Stimulated activated CD8-positive, alpha-beta memory T cell treated with anti-CD3 and anti-CD28 coated beads, Interleukin-2, amount 100 ng/mL, for 1 hour (primary cell): ENCODE data around the gene ZNF331.

Source experiments
- DNase-seq, 2 donors: peaks; one replicate each; pipeline ENCODE4 v3.0.0-alpha.2; 2020; ENCODE audit warnings: low read depth in 2 of 2

Gene ZNF331

GRCh38 chr19:53520547-53521372, 17.2 kb upstream of the ZNF331 start:
- peak; percentile 68 to 74 for DNase-seq

- no peak for DNase-seq
Measured at GRCh38 chr19:53521373-53522202, 16.4 kb upstream of the ZNF331 start.

- no peak for DNase-seq
Measured at GRCh38 chr19:53525922-53526321, 12.0 kb upstream of the ZNF331 start.

GRCh38 chr19:53530622-53531021, 7.3 kb upstream of the ZNF331 start:
- DNase-seq: no peak

DNA sequence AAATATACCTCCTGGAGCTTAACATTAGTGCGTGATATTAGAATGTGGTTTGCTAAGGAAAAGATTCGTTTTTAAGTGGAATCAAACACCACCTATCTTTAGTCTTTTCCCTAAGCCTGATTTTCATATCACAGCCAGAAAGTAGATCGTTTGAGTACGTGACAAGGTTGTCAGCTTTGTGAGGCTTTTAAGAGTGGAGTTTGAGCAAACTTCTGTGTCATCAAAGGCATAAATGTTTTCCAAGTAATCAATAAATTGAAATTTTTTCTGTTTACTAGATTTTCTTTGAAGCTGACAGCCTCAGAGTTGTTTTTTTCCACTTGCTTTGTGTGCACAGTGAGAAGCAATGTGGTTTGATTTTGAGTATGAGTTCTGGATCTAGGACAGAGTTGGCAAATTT, 6.5 kb upstream of the ZNF331 start:
- DNase-seq: no peak

DNA sequence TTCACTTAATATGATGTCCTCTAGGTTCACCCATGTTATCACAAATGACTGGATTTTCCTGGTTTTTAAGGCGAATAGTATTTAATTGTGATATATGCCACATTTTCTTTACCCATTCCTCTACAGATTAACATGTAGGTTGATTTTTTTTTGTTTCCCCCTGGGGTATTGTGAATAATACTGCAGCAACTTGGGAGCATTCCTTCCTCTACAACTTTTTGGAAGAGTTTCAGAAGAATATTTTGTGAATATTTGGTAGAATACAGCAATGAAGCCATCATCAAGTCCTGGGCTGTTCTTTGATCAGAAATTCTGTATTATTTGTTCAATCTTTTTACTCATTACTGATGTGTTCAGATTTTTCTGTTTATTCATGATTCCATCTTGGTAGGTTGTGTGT, 5.6 kb upstream of the ZNF331 start:
- no peak for DNase-seq

- no peak for DNase-seq
Measured at GRCh38 chr19:53536225-53536548, 1.8 kb upstream of the ZNF331 start.

DNA sequence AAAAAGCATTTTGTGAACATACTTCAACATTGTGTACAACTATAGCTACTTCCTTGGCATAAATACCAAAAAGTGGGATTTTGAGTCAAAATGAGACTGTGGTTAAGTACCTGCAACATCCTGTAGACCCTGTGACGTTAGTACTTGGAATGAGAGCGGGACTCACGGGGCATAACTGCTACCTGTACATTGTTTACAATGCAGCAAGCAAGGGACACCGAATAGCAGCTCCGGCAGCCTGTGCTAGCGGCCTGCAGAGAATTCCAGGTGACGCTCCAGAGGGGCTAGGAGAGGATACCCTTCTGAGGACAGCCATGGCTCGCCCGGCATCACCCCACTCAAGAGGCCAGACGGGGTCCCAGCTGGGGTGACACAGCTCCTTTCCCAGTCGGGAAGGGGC, 824 bp upstream of the ZNF331 start:
- DNase-seq: no peak

DNA sequence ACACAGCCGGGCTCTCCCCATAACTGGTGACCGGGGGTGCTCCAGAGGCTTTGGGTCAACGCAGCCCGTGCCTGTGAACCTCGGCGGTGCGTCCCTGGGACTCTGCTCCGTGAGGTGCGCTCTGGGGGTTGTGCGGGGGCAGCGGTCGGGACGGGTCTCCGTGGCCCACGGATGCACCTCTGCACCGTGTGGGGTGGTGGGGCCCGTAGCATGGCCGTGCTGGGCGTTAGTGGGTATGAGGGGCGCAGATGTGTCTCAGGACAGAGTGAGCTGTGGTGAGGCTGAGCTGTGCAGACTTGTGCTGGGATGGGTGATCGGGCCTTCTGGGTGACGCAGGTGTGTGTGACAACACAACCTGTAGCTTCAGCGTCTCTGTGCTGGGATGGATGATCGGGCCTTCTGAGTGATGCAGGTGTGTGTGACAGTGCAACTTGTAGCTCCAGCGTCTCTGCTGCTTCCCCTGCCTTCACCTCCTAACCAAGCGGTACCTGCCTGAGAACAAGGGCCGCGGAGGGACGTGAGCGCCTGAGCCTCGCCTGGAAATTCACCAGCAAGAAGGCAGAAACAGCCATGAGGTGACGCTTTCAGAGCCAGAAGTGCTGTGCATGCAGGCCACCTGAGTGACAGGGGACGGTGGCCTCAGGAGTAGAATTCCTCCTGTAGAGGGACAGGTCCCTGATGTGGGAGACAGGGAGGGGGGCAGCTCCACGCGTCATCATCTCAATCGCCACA, 599 bp downstream of the ZNF331 start:
- no peak for DNase-seq

- DNase-seq: no peak
Measured at GRCh38 chr19:53540091-53540490, 2.1 kb downstream of the ZNF331 start.

DNA sequence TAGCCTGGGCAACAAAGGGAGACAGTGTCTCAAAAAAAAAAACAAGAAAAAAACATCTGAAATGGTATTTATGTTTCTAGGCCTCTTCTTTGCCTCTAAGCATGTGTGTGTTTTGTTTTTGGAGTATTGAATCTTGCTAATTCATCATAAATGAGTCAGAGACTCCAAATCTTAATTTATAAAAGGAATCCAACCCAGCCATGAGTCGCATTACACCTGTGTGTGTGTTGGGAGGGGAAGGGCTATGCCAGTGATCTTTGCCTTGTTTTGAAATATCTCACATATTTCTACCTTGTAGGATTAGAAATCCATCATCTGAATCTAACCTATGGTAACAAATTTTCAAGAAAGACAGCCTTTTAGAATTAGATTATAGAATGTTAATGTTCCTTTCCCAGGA, 4.0 kb downstream of the ZNF331 start:
- DNase-seq: no peak

DNA sequence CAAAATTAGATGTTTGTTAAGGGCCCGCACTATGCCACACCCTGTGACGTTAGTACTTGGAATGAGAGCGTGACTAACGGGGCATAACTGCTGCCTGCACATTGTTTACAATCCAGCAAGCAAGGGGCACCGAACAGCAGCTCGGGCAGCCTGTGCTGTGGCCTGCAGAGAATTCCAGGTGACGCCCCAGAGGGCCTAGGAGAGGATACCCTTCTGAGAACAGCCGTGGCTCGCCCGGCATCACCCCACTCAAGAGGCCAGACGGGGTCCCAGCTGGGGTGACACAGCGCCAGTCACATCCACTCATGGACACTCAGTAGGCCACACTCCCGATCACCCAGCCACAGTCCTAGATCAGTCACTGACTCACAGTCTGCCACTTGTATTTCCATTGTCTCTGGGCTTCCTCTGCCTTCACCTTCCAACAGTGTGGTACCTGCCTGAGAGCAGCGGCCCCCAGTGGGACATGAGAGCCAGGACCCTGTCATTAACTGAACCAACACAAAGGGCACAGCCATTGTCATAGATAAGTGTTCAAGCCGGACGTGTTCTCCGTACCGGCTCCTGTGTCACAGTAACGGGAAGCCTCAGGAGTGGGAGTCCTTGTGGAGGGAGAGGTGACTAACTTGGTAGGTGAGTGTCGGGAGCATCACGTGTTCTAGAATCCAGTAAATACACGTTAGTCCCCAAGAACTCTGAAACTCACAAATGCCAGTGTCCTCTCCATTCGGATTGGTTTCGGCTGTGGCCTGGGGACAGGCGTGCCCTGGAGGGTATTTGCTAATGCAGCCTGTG, 7.5 kb downstream of the ZNF331 start:
- no peak for DNase-seq

- no peak for DNase-seq
Measured at GRCh38 chr19:53546758-53547513, 9.0 kb downstream of the ZNF331 start.

DNA sequence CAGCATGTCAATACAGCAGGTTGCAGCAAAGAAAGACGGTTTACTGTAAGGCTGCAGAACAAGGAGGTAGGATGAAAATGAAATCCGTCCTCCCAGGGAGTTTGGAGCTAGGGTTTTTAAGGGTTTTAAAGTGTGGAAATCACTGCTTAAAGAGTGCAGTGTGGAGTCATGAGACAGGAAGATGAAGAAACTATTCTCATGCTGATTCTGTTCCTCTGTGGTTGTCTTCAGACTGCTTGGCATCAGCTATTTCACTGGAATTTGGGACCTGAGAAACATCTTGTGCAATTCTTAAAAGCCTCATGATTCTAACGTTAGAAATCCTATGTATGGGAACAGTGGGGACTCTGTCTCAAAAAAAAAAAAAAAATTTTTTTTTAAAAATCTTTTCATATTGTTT, 11.4 kb downstream of the ZNF331 start:
- no peak for DNase-seq

GRCh38 chr19:53552001-53552721, 14.2 kb downstream of the ZNF331 start:
- DNase-seq: no peak

- DNase-seq: no peak
Measured at GRCh38 chr19:53553156-53553555, 15.2 kb downstream of the ZNF331 start.

DNA sequence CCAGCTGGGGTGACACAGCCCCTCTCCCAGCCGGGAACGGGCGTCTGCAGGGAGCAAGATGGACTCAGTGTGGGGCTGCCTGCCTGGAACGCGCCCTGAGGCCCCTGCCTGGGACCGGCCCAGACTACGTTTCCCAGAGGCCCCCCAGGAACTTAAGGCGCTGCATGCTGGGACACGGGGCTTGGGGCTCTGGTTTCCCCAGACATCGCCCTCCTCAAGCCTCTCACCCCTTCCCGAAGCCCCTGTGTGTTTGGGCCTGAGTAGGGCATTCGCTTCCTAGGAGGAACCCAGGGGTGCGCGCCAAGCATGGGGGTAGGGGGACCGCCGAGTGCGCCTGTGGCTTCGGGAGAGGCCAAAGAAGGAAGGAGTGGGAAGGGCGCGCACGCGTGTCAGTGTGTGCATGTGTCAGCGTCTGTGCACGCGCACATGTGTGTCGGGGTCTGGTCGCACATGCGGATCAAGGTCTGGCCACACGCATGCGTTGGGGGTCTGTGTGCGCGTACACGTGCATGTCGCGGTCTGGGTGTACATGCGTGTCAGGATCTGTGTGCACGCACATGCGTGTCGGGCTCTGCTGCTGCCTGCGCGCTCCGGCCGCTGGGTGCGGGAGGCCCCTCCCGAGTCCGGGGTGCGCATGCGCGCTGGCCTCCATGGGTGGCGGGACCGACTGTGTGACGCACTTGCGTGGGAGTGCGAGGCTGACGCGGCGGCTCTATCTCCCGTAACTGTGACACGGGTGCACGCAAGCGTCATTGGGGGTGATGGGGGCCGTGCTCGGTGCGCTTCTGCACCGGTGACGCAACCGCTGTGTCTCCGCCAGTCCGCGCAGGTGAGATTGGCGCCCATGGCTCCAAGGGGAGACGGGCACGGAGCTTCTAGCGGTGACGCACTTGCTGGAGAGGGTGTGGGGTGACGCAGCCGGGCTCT, 16.2 kb downstream of the ZNF331 start:
- peak; percentile 79 for DNase-seq

DNA sequence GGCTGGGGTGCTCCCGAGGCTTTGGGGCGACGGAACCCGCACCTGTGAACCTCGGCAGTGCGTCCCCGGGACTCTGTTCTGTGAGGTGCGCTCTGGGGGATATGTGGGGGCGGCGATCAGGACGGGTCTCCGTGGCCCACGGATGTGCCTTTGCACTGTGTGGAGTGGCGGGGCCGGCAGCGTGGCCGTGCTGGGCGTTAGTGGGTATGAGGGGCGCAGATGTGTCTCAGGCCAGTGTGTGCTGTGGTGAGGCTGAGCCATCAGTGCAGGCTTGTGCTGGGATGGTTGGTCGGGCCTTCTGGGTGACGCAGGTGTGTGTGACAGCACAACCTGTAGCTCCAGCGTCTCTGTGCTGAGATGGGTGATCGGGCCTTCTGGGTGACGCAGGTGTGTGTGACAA, 16.9 kb downstream of the ZNF331 start:
- DNase-seq: no peak

DNA sequence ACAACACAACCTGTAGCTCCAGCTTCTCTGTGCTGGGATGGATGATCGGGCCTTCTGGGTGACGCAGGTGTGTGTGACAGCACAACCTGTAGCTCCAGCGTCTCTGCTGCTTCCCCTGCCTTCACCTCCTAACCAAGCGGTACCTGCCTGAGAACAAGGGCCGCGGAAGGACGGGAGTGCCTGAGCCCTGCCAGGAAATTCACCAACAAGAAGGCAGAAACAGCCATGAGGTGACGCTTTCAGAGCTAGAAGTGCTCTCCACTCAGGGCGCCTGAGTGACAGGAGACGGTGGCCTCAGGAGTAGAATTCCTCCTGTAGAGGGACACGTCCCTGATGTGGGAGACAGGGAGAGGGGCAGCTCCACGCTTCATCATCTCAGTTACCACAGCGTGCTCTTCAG, 17.4 kb downstream of the ZNF331 start:
- DNase-seq: no peak
